ENCODE results near the gene DIPK1B. TPM values are rescaled to one million over a fixed set of nuclear protein-coding genes. Genes with fewer than 3 reads are reported as not detected.

DIPK1B gene
- total and polyA plus RNA-seq, 10 of the 15 experiments (the other 5 are each of a cell fraction or from before 2014, with no cell fraction given): 0.08 to 0.28 (median 0.13) TPM; not detected in 3

GRCh38 chr9:136728080-136728547, 15.7 kb downstream of the DIPK1B start (continued):
- TF ChIP-seq ETV6 (conservative IDR thresholded peaks at IDR 0.05 in 1 of 2, IDR thresholded peaks at IDR 0.05 in 1 of 2; ENCODE audit: borderline replicate concordance in 1 of 2, low read depth in 1 of 2) (no peak), CREB1 (IDR thresholded peaks at IDR 0.05; ENCODE audit: low read depth) (peak; percentile 94), ZNF687 (IDR thresholded peaks at IDR 0.05) (peak; percentile 94), WRNIP1 (IDR thresholded peaks at IDR 0.05; ENCODE audit: borderline replicate concordance, low read depth, low read length) (no peak), CHD1 (IDR thresholded peaks at IDR 0.05; ENCODE audit: low read depth, low read length) (no peak), REST (IDR thresholded peaks at IDR 0.05; ENCODE audit: low read depth, low read length) (peak; percentile 64; the same call in 1 of the 2 replicates), NFYB (IDR thresholded peaks at IDR 0.05; ENCODE audit: insufficient read depth, low read depth, low read length) (no peak), FOS (IDR thresholded peaks at IDR 0.05; ENCODE audit: borderline replicate concordance, extremely low read depth, insufficient read length) (no peak), ATF7 (IDR thresholded peaks at IDR 0.05; ENCODE audit: low read depth) (no peak), HDAC6 (IDR thresholded peaks at IDR 0.05; ENCODE audit: unreplicated experiment) (peak; percentile 99), PRDM15 (CRISPR knock-in tag; IDR thresholded peaks at IDR 0.05) (no peak), ZNF207 (IDR thresholded peaks at IDR 0.05; ENCODE audit: borderline replicate concordance) (peak; percentile 98), BCL11A (IDR thresholded peaks at IDR 0.05; ENCODE audit: low read depth, low read length) (no peak), IKZF1 (conservative IDR thresholded peaks at IDR 0.05) (peak; percentile 95), MEF2B (IDR thresholded peaks at IDR 0.05; ENCODE audit: partially characterized antibody, poor library complexity, severe bottlenecking) (peak; percentile 41), TBL1XR1 (IDR thresholded peaks at IDR 0.05; ENCODE audit: low read depth, low read length) (peak; percentile 63; the same call in 1 of the 2 replicates), SMARCA5 (IDR thresholded peaks at IDR 0.05) (peak; percentile 99)

Data from GM12878 (cell line).